Esophagus muscularis mucosa (tissue), 4 donors: Measurements from ENCODE around the gene COMMD1. TPM values are rescaled to one million over a fixed set of nuclear protein-coding genes. Genes with fewer than 3 reads are reported as not detected.

Experiments used
- DNase-seq: peaks from one replicate; pipeline ENCODE4 v3.0.0-alpha.2; 2017; ENCODE audit errors: extremely low spot score
- H3K27ac ChIP-seq, 4 donors: fragments of 200-600 bp; sonication (generic); replicated peaks in 1 of 4; 1 replicate in 3 of 4; 2 replicates in 1 of 4; pipeline ENCODE4 v1.5.1; 2016 to 2019; ENCODE audit warnings: mild to moderate bottlenecking in 1 of 4
- H3K27me3 ChIP-seq, 4 donors: fragments of 200-600 bp; sonication (generic); one replicate each; pipeline versions ENCODE4 v1.5.1 to v1.6.0; 2016 to 2019
- H3K36me3 ChIP-seq, 4 donors: fragments of 200-600 bp; sonication (generic); one replicate each; pipeline ENCODE4 v1.5.1; 2016 to 2019
- H3K4me1 ChIP-seq, 4 donors: fragments of 200-600 bp; sonication (generic); one replicate each; pipeline ENCODE4 v1.5.1; 2016 to 2019
- H3K4me3 ChIP-seq, 4 donors: fragments of 200-600 bp; sonication (generic); 1 replicate in 2 of 4; 2 replicates in 2 of 4; pipeline ENCODE4 v1.5.1; 2016 to 2019; ENCODE audit warnings: mild to moderate bottlenecking in 4 of 4, moderate library complexity in 1 of 4
- H3K9me3 ChIP-seq, 4 donors: fragments of 200-600 bp; sonication (generic); 1 replicate in 3 of 4; 2 replicates in 1 of 4; pipeline ENCODE4 v1.5.1; 2016 to 2019
- CTCF ChIP-seq, 3 experiments: fragments of 200-600 bp in 2 of 3; fragments of 450-650 bp in 1 of 3; sonication (generic) in 2 of 3; IDR thresholded peaks; one replicate each; pipeline ENCODE4 v1.5.1; 2017 to 2019; ENCODE audit warnings: antibody characterized with exemption in 3 of 3, mild to moderate bottlenecking in 2 of 3, moderate library complexity in 1 of 3
- EP300 ChIP-seq: sonication (generic); formaldehyde crosslinking; IDR thresholded peaks from one replicate; pipeline ENCODE4 v1.6.1; 2017; ENCODE audit warnings: antibody characterized with exemption
- POLR2A ChIP-seq: fragments of 450-650 bp; IDR thresholded peaks from one replicate; pipeline ENCODE4 v1.6.1; 2017; ENCODE audit warnings: antibody characterized with exemption, moderate library complexity, mild to moderate bottlenecking, low read depth
- POLR2AphosphoS5 ChIP-seq, 2 donors: sonication (generic); formaldehyde crosslinking; IDR thresholded peaks; one replicate each; pipeline ENCODE4 v1.6.1; 2017; ENCODE audit warnings: antibody characterized with exemption in 2 of 2
- WGBS: methylation state at CpG from one replicate; pipeline ENCODE4 v1.1.5; 2018; 5-methylcytosine and 5-hydroxymethylcytosine counted together
- intact Hi-C: fragments of 100-400 bp; cut with DNase I; formaldehyde crosslinking; loops from one replicate; pipeline ENCODE4 v1.15.1; 2023
- total RNA-seq, 4 donors: library from RNA; depleted of rRNA; stranded (reverse); fragments of >200 nt; gene quantifications; one replicate each; pipeline versions ENCODE4 v1.1.0 to v1.2.1, GENCODE V29; 2016

The COMMD1 gene
- total RNA-seq, 4 donors from 2014 or later = 25.1 to 42.4 (median 37.2) TPM

GRCh38 chr2:62054916-62055450 is 149.5 kb downstream of the COMMD1 start:
- TF ChIP-seq CTCF (IDR thresholded peaks at IDR 0.05) (no peak), POLR2AphosphoS5 (IDR thresholded peaks at IDR 0.05) (no peak), EP300 (no peak)
- Histone ChIP-seq H3K9me3 (no peaks in the 10 kb centered on the region), H3K36me3 (no peaks in the 10 kb centered on the region), H3K4me3 (no peak overlapping the region), H3K27ac (no peak overlapping the region), H3K4me1 (peaks cover 0 to 10% (median 6%) of the 10 kb centered on the region in 4 donors), H3K27me3 (no peaks in the 10 kb centered on the region)
- intact Hi-C loops = no loop called here
- 90% methylated on average over 3 of the region's 3 CpGs for WGBS
- no peak for DNase-seq

- no peaks in the 10 kb centered on the region for H3K27me3 ChIP-seq
- TF ChIP-seq POLR2AphosphoS5 (IDR thresholded peaks at IDR 0.05) (no peak), EP300 (no peak), CTCF (IDR thresholded peaks at IDR 0.05) (no peak), POLR2A (no peak)
- intact Hi-C loops = no loop called here
- DNase-seq = no peak
- H3K27ac ChIP-seq = no peak overlapping the region
- 91% methylated on average over 3 of the region's 3 CpGs for WGBS
- H3K4me3 ChIP-seq = no peak overlapping the region
- no peaks in the 10 kb centered on the region for H3K9me3 ChIP-seq
- no peaks in the 10 kb centered on the region for H3K36me3 ChIP-seq
- H3K4me1 ChIP-seq = peaks cover 0 to 2% (median 0%) of the 10 kb centered on the region in 4 donors
These were observed 150.4 kb downstream of the COMMD1 start for GRCh38 chr2:62055724-62056336.

- TF ChIP-seq POLR2AphosphoS5 (IDR thresholded peaks at IDR 0.05) (no peak), POLR2A (no peak), EP300 (no peak), CTCF (IDR thresholded peaks at IDR 0.05) (no peak)
- Histone ChIP-seq H3K9me3 (no peaks in the 10 kb centered on the region), H3K27me3 (no peaks in the 10 kb centered on the region), H3K4me1 (no peaks in the 10 kb centered on the region), H3K4me3 (no peak overlapping the region), H3K27ac (no peak overlapping the region), H3K36me3 (no peaks in the 10 kb centered on the region)
- intact Hi-C loops = no loop called here
- 94% methylated on average over 5 of the region's 5 CpGs for WGBS
- no peak for DNase-seq
These were observed 150.9 kb downstream of the COMMD1 start for GRCh38 chr2:62056341-62056740.

- intact Hi-C loops = no loop called here
- Histone ChIP-seq H3K27me3 (no peaks in the 10 kb centered on the region), H3K9me3 (no peaks in the 10 kb centered on the region), H3K36me3 (no peaks in the 10 kb centered on the region), H3K27ac (no peak overlapping the region), H3K4me3 (no peak overlapping the region), H3K4me1 (no peaks in the 10 kb centered on the region)
- TF ChIP-seq POLR2A (no peak), CTCF (IDR thresholded peaks at IDR 0.05) (no peak), POLR2AphosphoS5 (IDR thresholded peaks at IDR 0.05) (no peak), EP300 (no peak)
- no peak for DNase-seq
These were observed 159.8 kb downstream of the COMMD1 start for GRCh38 chr2:62065243-62065642.

- peaks cover 0 to 8% (median 7%) of the 10 kb centered on the region in 4 donors for H3K36me3 ChIP-seq
- WGBS = 81% methylated on average over 6 of the region's 6 CpGs
- DNase-seq = no peak
- no peak overlapping the region for H3K27ac ChIP-seq
- no peak overlapping the region for H3K4me3 ChIP-seq
- no peaks in the 10 kb centered on the region for H3K27me3 ChIP-seq
- H3K9me3 ChIP-seq = no peaks in the 10 kb centered on the region
- no peak for TF ChIP-seq POLR2A
- no peak for TF ChIP-seq CTCF (IDR thresholded peaks at IDR 0.05)
- no peak for TF ChIP-seq POLR2AphosphoS5 (IDR thresholded peaks at IDR 0.05)
- no peak for TF ChIP-seq EP300
- peaks cover 0 to 4% (median under 1%) of the 10 kb centered on the region in 4 donors for H3K4me1 ChIP-seq
- intact Hi-C loops = no loop called here
These were observed 165.7 kb downstream of the COMMD1 start for GRCh38 chr2:62071126-62071598.
